ENCODE results near the gene NEK11.

GRCh38 chr3:131072099-131072559 lies 45.5 kb downstream of the NEK11 start:
- TF ChIP-seq CTCF (IDR thresholded peaks at IDR 0.05) (no peak), POLR2A (IDR thresholded peaks at IDR 0.05) (no peak)
